Erythroblast (primary cell): ENCODE results near the gene SMIM3.

Experiments used
- DNase-seq, 2 experiments: peaks; one replicate each; lab custom pipeline; 2025; lab: John Stamatoyannopoulos, UW
- GATA1 ChIP-seq: IDR thresholded peaks from 2 replicates; pipeline ENCODE4 v1.6.1; 2011; ENCODE audit warnings: low read depth, mild to moderate bottlenecking, control low read depth, low read length, moderate library complexity
- POLR2A ChIP-seq: IDR thresholded peaks from 2 replicates; pipeline ENCODE4 v1.6.1; 2011; ENCODE audit warnings: mild to moderate bottlenecking, low read length

Gene SMIM3

DNA sequence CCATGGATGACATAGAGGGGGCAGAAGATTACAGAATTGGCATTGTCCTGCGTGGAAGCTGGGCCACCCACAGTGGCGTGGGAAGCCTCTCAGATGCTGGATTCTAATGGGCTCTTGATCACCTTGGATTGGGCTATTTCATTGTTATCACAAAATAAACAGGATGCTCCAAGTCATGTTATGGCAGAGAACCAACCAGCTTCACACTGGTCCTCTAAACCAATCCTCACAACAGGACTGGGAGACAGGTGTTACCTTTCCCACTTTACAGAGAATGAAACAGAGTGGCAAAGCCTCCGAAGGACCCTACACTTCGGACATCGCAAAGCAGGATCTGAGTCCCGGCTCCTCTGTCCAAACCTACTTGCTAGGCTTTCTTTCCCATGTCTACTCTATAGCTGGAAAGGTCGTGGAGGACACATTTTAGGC is 455 bp upstream of the SMIM3 start:
- DNase-seq = no peak
- TF ChIP-seq POLR2A (peak; percentile 8), GATA1 (no peak)

DNA sequence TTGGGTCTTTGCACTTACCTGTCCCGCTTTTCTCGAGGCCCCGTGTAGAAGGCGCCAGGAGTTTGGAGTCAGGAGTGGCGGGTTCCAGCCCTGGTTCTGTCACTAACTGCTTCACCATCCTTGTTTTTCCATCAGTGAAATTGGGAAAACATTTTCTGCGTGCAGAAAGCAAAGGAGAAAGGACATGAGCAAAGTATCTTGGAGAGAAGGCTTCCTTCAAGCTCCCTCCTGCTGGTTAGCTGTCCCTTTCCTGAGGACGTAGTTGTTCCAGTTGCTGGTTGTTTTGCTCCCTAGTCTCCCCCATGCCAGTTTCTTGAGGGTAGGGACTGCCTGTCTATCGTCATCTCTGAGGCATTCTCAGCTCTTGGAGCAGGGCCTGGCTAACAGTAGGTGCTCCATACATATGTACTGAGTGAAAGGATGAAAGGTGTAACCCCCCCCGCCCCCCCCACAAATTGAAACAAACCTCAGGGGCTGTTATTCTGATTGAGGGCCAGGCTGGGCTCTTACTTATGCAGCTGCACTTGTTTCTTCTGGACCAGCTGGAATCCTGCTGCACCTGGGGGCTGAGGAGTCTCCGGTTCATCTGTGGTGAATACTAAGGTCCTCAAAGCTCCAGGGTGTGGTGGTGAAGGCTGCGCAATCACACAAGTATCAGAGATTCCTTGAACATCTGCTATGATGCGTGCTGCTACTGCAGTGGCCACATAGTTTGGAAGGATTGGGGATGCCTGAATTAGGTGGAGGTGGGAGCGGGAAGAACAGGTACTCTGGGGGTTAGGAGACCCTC is 1.0 kb downstream of the SMIM3 start:
- DNase-seq = no peak
- TF ChIP-seq GATA1 (no peak), POLR2A (no peak)

DNA sequence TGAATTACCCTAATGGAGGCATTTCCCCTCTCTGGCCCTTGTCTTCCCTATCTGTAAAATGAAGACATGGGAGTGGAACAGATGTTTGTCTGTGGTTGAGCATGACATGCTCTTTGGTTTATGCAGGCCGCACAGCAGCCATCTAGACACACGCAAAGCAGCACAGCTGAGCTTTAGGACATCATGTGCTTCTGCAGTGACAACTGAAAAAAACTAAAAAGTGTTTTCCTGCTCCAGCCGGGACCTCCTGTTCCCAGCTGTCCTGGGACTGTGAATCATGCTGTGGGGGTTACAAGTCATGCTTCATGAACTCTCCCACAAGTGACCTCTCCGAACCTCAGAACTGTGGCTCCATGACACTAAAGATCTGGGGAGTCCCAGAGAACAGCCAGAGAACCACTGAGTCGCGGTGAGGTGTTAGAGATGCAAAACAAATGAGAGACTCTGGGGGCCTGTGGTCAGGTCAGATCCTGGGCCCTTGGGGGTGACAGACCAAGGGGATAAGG is 1.7 kb downstream of the SMIM3 start:
- no peak for TF ChIP-seq POLR2A
- TF ChIP-seq GATA1 = no peak
- no peak for DNase-seq

DNA sequence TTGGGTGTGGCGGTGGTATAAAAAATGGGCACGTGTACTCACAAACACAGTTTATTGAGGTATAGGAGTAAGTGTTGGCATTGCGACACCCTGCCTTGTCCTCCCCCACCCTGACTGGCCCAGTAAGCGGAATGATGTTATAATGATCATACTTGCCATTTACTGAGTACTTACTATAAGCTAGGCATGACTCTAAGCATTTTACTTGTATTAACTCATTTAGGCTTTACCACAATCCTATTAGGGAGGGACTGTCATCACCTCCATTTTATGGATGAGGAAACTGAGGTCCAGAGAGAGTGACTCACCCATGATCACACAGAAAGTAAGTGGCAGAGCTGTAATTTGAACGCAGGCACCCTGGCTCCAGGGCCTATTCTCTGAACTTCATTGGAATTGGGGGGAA is 2.3 kb downstream of the SMIM3 start:
- TF ChIP-seq GATA1 (no peak), POLR2A (no peak)
- no peak for DNase-seq

DNA sequence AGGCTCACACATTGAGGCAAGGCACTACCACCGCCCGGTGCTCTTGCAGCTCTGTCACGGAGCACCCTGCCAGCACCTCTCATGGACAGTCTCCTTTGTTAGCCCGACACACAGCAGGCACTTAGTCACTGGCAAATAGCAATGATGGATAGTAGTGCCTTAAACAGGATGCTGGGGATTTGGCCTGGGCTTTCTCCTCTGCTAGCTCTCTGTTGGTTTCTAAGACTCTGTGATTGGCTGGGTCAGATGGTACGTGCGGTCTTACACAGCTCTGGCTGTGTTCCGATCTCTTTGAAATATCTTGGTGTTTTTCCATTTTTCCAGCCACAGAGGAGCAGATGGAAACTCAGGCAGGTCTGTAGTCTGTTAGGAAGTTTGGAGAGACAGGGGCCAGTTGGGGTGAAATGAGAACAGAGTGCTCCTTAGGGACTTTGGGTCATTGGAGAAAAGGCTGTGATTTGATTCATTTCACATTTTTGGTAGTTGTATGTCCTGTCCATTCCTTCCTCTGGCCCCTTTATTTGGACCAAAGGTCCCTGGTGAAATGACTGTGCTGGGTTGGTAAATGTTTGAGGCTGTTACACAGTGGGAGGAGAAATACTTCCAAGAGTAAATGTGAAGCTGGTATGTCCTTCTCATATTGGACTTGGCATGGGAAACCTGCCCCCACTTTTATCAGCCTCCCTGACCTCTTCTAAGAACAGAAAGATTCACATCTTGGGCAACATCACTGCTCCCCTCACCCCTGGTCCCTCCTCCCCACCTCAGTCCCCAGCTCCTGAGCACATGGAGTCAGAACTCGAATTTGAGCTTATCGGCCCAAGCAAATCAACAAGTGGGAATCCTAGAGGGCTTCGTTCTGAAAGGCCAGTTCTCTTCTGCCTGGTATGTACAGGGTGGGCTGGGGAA is 3.4 kb downstream of the SMIM3 start:
- no peak for TF ChIP-seq POLR2A
- no peak for TF ChIP-seq GATA1
- DNase-seq = no peak

DNA sequence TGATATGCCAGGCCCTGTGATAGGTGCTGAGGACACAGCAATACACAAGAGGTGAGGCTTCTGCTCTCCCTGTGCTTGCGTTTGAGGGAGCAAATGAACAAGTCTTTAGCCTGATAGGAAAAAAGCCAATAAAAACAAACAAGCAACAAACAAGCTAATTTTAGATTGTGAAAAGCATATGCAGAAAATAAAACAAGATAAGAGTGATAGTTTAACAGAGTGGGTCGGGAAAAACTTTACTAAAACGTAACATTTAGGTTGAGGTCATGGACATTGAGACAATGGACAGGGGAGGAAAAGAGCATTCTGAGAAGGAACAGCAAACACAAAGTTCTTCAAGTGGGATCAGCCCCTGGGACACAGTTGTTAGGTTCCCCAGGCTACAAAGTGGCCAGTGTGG is 4.3 kb downstream of the SMIM3 start:
- TF ChIP-seq GATA1 = no peak
- no peak for TF ChIP-seq POLR2A
- no peak for DNase-seq

DNA sequence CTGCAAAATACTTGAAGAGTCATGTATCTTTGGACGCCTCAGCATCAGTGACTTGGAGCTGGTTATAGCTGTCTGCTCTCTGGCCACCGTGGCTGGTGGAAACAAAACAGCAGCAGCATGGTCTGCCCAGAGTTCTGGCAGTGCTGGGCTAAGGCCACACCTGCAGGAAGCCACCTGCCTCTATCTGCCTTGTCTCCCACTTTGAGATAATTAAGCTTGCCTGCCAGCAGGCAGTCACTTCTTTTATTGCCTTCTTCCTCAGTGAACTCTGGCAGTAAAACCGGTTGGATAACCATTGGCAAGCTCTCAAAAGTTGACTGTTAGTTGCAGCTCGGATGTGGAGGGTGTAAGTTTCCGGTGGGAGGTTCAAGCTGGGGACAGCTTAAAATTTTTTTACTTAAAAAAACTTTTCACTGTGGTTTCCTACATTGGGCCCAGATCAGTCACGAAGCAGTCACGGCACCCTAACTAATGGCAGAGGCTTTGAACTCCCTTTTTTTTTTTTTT is 4.9 kb downstream of the SMIM3 start:
- TF ChIP-seq POLR2A (no peak), GATA1 (no peak)
- DNase-seq = peak in 1 of 2 experiments; percentile 6

DNA sequence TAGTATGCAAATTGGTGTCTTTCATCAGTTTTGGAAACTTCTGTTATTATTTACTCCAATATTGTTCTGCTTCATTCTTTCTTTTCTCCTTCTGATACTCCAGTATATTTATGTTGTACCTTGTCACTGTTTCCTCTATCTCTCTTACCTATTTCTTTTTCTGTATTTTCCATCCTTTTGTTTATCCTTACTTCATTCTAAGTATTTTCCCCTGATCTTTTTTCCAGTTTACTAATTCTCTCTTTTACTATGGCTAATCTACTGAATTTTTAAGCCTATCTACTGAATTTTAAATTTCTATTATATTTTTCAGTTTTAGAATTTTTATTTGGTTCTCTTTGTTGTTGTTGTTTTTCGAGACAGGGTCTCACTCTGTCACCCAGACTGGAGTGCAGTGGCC is 7.4 kb downstream of the SMIM3 start:
- TF ChIP-seq POLR2A (no peak), GATA1 (no peak)

DNA sequence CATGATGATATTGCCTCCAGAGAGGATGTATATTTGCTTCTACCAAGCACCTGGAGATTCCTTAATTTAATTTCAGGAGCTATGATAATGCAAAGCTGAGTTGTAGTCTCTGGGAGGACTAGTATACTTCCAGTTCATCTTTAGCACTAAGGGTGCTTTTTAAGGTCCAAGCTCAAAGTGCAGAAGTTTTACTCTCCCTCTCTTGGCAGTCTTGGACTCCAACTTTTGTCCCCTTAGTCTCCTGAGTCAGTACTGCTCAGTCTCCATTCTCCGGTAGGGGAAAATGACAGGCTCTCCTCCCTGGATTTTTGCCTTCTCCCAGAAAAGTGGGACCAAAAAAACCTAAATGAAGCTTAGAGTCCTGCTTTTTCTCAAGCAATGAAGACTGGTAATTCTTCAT is 8.3 kb downstream of the SMIM3 start:
- TF ChIP-seq POLR2A (no peak), GATA1 (no peak)
- DNase-seq = no peak

More for the DNA sequence above, 7.4 kb downstream of the SMIM3 start:
- no peak for DNase-seq

DNA sequence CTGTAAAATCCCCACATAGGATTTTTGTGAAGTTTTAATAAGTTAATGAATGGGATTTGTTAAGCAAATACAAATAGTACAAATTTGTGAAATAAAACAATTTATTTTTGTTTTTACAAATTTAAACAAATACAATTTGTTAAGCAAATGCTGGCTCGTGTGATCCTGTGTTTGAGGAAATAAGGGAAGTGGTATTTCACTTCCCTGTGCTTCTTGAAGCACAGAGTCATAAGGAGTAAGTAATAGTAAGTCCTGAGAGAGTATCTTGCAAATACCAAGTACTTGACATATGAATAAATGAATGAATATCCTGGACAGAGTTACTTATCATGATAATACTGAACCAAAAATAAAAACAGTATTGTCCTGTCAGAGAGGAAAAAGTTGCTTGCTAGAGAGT is 9.1 kb downstream of the SMIM3 start:
- TF ChIP-seq POLR2A = no peak
- no peak for TF ChIP-seq GATA1
- DNase-seq = no peak

DNA sequence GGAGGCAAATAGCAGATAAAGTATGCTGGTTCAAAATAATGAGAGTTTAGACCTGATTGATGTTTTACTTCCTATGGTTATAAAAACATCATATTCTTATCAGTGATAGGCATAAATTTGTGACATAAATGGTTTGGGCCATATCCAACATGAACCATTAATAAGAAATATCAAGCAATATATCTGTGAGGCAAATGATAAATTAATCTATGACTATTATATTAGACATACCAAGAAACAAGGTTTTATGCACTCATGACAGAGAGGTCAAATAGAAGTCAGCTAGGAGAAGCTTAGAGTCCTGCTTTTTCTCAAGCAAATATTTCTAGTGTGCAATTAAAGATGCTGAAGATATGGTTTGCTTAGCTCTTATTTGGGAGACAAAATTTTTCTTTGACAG is 10.4 kb downstream of the SMIM3 start:
- TF ChIP-seq POLR2A (no peak), GATA1 (no peak)
- no peak for DNase-seq

DNA sequence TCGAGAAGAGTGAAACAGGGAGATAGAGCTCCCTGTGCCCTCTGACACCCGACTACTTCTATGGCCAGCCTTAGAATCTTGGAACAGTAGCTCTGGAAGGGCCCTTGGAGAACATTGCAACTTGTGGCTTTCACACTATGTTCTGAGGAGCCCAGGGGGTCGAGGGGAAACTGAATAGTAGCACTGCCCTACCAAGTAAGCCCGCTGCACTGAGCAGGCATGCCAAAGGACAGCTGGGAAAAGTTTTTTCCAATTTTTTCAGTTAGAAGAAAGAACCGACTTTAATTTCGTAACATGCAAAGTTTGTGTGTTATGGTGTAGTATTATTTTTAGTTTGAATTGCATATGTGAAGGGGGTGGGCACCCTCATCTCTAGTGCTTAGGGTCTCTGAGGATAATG is 10.9 kb downstream of the SMIM3 start:
- no peak for DNase-seq
- TF ChIP-seq GATA1 = no peak
- no peak for TF ChIP-seq POLR2A

DNA sequence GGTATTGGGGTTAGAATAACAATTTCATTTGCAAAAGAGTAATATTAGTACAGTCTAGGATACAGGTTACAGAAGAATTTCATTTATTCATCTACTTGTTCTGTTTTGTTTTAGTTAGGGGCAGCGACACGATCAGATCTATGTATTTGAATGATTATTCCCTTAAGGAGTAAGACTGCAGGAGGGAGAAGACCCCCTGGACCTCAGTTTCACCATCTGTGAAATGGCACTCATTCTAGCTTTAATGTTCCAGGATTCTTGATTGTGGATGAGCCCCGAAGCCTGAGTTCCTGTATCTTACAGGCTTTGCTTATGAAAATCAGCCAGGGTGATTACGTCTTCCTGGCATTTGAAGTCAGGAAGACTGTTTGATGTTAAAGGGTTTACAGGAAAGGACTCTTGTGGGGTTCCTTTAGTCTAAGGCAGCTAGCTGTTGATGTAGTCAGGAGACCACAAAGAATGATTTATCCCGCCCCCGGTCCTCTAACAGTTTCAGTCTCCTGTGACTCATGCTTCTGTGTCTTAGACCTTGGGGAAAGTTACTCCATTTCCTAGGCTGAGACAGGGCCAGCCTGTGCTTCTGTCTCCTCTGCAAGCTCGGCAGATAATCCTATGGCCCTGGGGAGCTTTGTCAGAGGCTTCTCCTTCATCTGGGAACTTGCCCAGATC is 11.5 kb downstream of the SMIM3 start:
- no peak for DNase-seq
- TF ChIP-seq POLR2A = no peak
- no peak for TF ChIP-seq GATA1
